OCI-LY3 (cell line): ENCODE results near the gene ADCY9.

Experiments
- EZH2phosphoT487 ChIP-seq: fragments of 200-600 bp; shearing (Covaris generic); IDR thresholded peaks from 2 replicates; pipeline ENCODE4 v1.6.1; 2018; ENCODE audit warnings: antibody characterized with exemption, mixed run types, low read depth
- TF ChIP-seq, protein P1 (sequence below): fragments of 200-600, 300-600 bp; sonication (generic); IDR thresholded peaks from 2 replicates; pipeline ENCODE4 v1.5.1; 2014; ENCODE audit warnings: antibody characterized with exemption, low read length, low read depth

DNA sequence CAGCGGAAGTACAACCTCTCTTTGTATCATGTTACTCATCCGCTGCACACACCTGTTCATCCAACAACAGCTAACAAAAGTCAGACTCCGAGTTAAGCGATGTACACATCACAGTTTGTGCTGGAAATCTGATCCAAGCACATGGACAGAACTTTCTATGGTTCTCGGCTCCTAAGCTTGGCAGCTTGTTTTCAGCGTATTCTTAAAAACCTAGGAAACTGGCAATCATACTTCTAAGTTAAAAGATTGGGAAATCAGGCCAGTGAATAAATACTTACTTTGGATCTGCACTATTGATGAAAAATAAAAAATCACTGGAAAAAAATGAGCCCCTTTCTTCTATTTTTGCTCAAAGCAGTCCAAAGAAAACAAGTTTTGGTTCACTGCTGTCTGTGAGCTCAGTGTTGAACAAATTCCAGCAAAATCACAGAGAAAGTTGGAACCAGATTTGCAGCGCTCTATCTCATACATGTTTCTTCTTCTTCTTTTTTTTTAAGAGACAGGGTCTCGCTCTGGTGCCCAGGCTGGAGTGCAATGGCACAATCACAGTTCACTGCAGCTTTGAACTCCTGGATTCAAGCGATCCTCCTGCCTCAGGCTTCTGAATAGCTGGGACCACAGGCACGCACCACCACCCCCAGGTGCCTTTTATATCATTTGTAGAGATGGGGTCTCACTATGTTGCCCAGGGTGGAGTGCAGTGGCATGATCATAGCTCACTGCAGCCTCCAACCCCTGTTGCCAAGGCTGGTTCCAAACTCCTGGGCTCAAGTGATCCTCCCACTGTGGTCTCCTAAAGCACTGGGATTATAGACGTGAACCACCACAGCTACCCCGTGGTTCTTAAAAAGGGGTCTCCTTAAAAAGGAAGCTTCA lies 164.1 kb downstream of the ADCY9 start:
- TF ChIP-seq, protein P1, sequence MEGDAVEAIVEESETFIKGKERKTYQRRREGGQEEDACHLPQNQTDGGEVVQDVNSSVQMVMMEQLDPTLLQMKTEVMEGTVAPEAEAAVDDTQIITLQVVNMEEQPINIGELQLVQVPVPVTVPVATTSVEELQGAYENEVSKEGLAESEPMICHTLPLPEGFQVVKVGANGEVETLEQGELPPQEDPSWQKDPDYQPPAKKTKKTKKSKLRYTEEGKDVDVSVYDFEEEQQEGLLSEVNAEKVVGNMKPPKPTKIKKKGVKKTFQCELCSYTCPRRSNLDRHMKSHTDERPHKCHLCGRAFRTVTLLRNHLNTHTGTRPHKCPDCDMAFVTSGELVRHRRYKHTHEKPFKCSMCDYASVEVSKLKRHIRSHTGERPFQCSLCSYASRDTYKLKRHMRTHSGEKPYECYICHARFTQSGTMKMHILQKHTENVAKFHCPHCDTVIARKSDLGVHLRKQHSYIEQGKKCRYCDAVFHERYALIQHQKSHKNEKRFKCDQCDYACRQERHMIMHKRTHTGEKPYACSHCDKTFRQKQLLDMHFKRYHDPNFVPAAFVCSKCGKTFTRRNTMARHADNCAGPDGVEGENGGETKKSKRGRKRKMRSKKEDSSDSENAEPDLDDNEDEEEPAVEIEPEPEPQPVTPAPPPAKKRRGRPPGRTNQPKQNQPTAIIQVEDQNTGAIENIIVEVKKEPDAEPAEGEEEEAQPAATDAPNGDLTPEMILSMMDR = no peak
- TF ChIP-seq EZH2phosphoT487 = no peak
